ENCODE measurements around the gene MYBPC3. TPM values are rescaled to one million over a fixed set of nuclear protein-coding genes. Genes with fewer than 3 reads are reported as not detected.
A peak's percentile ranks its signal among the peaks of the same experiment; 100 is the strongest.

Gene MYBPC3
- total RNA-seq, 1 experiment from 2014 or later: 0.05 TPM

DNA sequence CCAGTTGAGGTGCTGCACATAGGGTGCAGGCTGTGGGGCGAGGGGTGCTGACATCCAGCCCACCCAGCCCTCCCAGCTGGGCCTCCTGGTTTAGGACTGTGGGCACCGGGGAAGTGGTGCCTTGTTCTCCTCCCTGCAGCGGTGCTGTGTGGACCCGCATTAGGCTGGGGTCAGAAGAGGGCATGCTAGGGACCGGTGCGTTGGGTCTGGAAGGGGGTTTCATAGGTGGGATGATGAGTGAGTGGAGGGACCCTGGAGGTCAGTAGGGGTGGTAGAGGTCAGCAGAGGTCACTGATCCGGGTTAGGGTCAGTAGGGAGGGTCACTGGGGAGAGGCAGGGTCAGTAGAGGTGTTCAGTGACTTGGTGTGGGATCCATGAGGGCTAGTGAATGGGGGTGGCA, 6.7 kb upstream of the MYBPC3 start:
- no peak for DNase-seq (ENCODE audit: extremely low read depth, low read depth)

- no peak for DNase-seq (ENCODE audit: extremely low read depth, low read depth)
These were observed 6.2 kb upstream of the MYBPC3 start for GRCh38 chr11:47358731-47359051.

DNA sequence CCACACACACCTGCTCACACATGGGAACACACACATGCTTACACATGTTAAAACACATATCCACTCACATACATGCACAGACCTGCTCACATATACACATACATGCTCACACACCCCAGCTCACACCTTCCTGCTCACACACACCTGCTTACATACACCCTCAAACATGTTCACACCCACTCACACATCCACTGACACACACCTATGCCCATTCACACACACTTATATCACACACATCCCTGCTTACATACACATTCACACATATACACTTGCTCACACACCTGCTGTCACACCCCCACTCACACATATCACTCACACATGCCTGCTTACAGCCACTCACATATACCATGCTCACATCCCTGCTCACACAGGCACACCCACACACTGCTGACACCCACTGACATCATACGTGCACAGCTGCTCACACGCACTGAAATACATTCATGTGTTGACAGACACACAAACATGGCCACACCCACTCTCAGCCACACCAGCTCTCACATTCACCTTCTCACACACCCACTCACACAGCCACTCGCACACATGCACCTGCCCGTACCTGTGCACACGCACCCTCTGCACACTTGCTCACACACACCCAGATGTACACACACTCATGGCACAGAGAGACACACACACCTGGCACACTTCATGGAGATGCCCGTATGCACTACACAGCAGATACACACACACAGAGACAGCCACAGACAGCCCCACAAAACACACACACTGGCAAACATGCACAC, 5.7 kb upstream of the MYBPC3 start:
- no peak for DNase-seq (ENCODE audit: extremely low read depth, low read depth)

DNA sequence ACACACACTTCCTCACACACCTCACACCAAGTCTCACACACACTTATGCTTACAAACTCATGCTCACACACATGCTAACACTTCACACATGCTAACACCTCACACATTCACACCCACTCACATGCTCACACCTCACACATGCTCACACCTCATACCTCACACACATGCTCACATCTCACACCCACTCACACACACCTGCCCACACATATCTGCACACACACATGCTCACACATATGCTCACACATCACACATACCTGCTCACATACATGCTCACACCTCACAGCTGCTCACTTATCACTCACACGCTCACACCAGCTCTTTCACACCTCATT, 4.5 kb upstream of the MYBPC3 start:
- DNase-seq (ENCODE audit: extremely low read depth, low read depth): no peak

GRCh38 chr11:47356129-47356997, 3.9 kb upstream of the MYBPC3 start:
- DNase-seq (ENCODE audit: extremely low read depth, low read depth): no peak

DNA sequence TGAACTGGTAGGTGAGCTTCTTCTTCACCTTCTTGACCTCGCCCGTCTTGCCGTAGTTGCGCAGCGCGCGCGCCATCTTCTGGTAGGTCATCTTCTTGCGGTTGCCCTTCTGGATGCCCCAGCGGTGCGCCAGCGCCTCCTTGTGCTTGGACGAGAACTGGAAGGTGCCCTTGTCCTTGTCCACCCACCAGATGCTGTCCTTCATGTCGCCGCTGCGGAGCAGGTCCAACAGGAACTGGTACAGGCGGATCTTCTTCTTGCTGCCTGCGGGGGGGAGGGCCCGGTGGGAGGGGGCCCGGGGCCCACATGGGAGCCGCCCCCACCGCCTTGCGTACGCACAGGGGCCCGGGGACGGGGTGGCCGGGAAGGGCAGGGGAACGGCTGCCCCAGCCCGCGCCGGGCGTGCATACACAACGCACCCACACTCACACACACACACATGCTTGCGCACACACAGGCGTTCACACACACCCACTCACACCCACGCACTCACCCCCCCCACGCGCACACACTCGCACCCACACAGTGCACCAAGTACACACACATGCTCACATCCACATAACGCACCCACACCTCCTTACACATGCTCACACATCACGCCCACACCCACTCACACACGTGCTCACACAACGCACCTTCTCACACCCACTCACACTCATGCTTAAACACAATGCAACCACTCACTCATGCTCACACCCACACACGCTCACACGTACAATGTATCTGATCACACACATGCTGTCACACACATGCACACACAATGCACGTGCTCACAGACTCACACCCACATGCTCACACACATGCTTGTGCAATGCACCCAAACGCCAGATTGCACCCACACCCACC, 3.0 kb upstream of the MYBPC3 start:
- DNase-seq (ENCODE audit: extremely low read depth, low read depth): peak; percentile 89

GRCh38 chr11:47354913-47355282, 2.4 kb upstream of the MYBPC3 start:
- DNase-seq (ENCODE audit: extremely low read depth, low read depth): no peak

GRCh38 chr11:47353978-47354774, 1.7 kb upstream of the MYBPC3 start:
- DNase-seq (ENCODE audit: extremely low read depth, low read depth): no peak

GRCh38 chr11:47351156-47352126, 1.1 kb downstream of the MYBPC3 start:
- DNase-seq (ENCODE audit: extremely low read depth, low read depth): no peak

DNA sequence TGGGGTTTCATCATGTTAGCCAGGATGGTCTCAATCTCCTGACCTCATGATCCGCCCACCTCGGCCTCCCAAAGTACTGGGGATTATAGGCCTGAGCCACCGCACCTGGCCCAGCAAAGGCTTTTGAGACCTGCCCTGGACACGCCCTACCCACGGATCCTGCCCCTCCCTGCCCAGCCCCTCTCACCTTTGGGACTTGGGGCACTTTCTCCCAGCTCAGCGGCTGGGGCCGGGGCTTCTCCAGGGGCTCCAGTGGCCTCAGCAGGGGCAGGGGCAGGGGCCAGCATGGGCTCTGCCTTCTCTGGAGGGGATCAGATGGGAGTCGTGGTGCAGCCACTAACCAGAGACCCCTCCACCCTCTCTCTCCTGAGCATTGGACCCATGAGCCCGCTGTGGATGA, 2.2 kb downstream of the MYBPC3 start:
- no peak for DNase-seq (ENCODE audit: extremely low read depth, low read depth)

DNA sequence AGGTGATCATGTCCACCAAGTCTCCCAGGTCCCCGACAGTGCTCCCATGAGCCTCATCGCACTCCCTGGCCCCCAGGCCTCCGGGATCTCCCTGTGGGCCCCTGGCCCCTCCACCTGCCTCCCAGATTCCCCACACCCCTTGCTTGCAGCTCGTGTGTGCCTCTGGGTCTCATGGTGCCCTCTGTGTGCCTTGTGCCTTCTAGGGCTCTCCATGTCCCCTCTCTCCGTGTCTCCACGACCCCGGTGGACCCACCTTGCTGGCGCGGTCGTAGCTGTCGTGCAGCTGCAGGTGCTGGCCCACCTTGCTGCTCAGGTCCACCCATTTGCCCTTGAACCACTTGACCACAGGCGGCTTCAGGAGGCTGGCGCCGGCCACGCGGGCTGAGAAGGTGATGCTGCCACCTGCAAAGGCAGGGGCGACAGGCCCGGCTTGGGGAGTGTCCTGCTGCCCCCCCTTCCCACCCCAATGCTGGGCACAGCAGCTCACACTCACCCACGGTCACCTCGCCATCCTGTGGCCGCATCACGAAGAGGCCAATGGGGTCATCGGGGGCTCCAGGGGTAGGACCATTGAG, 2.9 kb downstream of the MYBPC3 start:
- DNase-seq (ENCODE audit: extremely low read depth, low read depth): no peak

DNA sequence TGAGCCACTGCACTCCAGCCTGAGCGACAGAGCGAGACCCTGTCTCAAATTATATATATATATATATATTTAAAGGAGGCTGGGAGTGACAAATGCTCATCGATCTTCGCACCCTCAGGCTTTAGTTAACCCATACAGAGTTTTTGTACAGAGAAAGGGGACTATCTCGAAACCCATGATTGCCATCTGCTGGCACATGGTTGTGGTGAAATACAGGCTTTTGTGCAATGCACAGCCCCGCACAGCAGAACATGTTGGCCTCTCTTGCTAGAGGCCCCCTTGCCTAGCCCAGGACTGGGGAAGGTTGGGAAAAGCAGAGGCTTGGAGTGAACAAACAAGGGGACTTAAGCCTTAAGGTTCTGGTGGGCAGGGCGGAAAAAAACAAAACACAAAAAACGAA, 3.6 kb downstream of the MYBPC3 start:
- no peak for DNase-seq (ENCODE audit: extremely low read depth, low read depth)

DNA sequence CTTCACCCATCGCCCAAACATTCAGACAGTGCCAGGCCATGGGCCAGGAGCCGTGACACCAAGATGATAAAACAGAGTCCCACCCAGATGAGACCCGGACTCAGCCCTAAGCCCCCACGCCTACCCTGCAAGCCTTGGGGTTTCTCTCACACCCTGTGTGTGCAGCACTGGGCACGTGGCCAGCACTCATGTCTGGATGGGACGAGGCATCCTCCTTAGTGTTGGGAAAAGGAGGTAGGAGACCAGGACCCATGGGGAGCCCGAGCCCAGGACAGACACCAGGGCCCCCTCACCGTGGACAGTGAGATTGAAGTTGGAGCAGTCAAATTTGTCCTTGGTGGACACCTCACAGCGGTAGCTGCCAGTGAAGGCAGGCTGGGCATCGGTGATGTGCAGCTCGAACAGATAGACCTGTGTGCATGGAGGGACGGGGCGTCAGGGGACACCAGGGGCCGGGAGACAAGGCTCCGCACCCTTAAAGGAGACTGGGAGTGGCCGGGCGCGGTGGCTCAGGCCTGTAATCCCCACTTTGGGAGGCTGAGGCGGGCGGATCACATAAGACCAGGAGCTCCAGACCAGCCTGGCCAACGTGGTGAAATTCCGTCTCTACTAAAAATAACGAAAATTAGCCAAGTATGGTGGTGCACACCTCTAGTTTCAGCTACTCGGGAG, 4.2 kb downstream of the MYBPC3 start:
- no peak for DNase-seq (ENCODE audit: extremely low read depth, low read depth)

- DNase-seq (ENCODE audit: extremely low read depth, low read depth): no peak
These were observed 5.4 kb downstream of the MYBPC3 start for GRCh38 chr11:47347137-47347536.

DNA sequence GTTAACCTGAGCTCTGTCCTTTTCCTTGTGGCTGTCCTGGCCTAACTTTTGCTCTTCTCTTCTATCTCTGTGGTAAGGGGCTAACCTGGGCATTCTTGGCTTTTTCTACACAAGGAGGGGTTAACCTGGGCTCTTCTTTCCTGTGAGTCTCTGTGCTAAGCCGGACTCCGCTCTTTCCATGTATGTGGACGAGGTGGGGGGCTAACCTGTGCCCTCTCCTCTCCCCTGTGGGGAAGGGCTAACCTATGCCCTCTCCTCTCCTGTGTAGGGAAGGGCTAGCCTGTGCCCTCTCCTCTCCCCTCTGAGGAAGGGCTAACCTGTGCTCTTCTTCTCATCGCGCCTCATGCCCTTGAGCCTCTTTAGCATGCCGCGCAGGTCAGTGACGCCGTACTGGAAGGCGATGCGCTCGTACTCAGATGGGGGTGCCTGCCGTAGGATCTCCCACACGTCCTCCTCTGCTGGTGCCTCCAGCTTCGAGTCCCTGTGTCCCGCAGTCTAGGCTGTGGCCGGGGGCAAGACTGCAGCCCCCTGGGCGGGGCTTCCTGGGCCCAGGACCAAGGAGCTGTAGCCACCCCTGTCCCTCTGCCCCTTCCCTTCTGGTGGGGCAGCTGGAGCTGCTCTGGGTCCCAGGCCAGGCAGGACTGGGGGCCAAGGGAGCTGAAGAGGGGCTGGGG, 6.5 kb downstream of the MYBPC3 start:
- DNase-seq (ENCODE audit: extremely low read depth, low read depth): no peak

GRCh38 chr11:47342854-47343253, 9.6 kb downstream of the MYBPC3 start:
- DNase-seq (ENCODE audit: extremely low read depth, low read depth): no peak

GRCh38 chr11:47342036-47342803, 10.3 kb downstream of the MYBPC3 start:
- DNase-seq (ENCODE audit: extremely low read depth, low read depth): no peak
